CD8-positive, alpha-beta memory T cell (primary cell): ENCODE data around the gene GPC6. TPM values are rescaled to one million over a fixed set of nuclear protein-coding genes. Genes with fewer than 3 reads are reported as not detected.
A peak's percentile ranks its signal among the peaks of the same experiment; 100 is the strongest.

ENCODE experiments used
- CTCF ChIA-PET: fragments of 350-600 bp; sonication (Branson Sonifier 250); formaldehyde crosslinking; loops from one replicate; lab custom pipeline; 2021; ENCODE audit warnings: antibody characterized with exemption; lab: Charles Lee
- POLR2A ChIA-PET: fragments of 350-600 bp; sonication (Branson Sonifier 250); formaldehyde crosslinking; loops from one replicate; lab custom pipeline; 2021; ENCODE audit warnings: antibody characterized with exemption; lab: Charles Lee
- DNase-seq, 5 donors: peaks; one replicate each; pipeline versions ENCODE4 v3.0.0 to v3.0.0-alpha.2; 2020 to 2022; ENCODE audit warnings: mixed read lengths in 1 of 5
- H3K27ac ChIP-seq: one replicate; pipeline ENCODE4 v1.7.0; 2013; ENCODE audit warnings: low read depth, mild to moderate bottlenecking, low read length, moderate library complexity
- H3K27me3 ChIP-seq: 2 replicates; pipeline ENCODE4 v1.7.0; 2013; ENCODE audit warnings: low read length, mild to moderate bottlenecking; ENCODE audit not compliant: insufficient read depth, poor library complexity, severe bottlenecking
- H3K36me3 ChIP-seq: 2 replicates; pipeline ENCODE4 v1.7.0; 2013; ENCODE audit warnings: mild to moderate bottlenecking, low read length, moderate library complexity; ENCODE audit not compliant: insufficient read depth
- H3K4me1 ChIP-seq: 2 replicates; pipeline ENCODE4 v1.7.0; 2013; ENCODE audit warnings: mild to moderate bottlenecking, low read length, moderate library complexity; ENCODE audit not compliant: insufficient read depth
- H3K4me3 ChIP-seq: 2 replicates; pipeline ENCODE4 v1.7.0; 2013; ENCODE audit warnings: mild to moderate bottlenecking, low read length
- H3K9me3 ChIP-seq: 2 replicates; pipeline ENCODE4 v1.7.0; 2013; ENCODE audit warnings: mild to moderate bottlenecking, low read length
- H3K27ac Mint-ChIP-seq, 8 donors: one replicate each; pipeline ENCODE4 v1.8.0; 2020 to 2021; ENCODE audit warnings: mixed read lengths in 8 of 8, mild to moderate bottlenecking in 6 of 8, inconsistent platforms in 3 of 8, moderate library complexity in 3 of 8
- H3K27me3 Mint-ChIP-seq, 2 donors: one replicate each; pipeline ENCODE4 v1.8.0; 2020 to 2021; ENCODE audit warnings: mixed read lengths in 2 of 2, mild to moderate bottlenecking in 1 of 2, moderate library complexity in 1 of 2
- H3K36me3 Mint-ChIP-seq, 3 donors: one replicate each; pipeline ENCODE4 v1.8.0; 2020 to 2021; ENCODE audit warnings: mixed read lengths in 3 of 3, inconsistent platforms in 1 of 3, mild to moderate bottlenecking in 1 of 3
- H3K4me1 Mint-ChIP-seq, 3 donors: one replicate each; pipeline ENCODE4 v1.8.0; 2020 to 2021; ENCODE audit warnings: mixed read lengths in 3 of 3, inconsistent platforms in 1 of 3, mild to moderate bottlenecking in 1 of 3
- H3K4me3 Mint-ChIP-seq, 7 donors: one replicate each; pipeline ENCODE4 v1.8.0; 2020 to 2021; ENCODE audit warnings: mixed read lengths in 7 of 7, mild to moderate bottlenecking in 6 of 7, moderate library complexity in 4 of 7, inconsistent platforms in 2 of 7
- H3K9me3 Mint-ChIP-seq, 5 donors: one replicate each; pipeline ENCODE4 v1.8.0; 2020 to 2022; ENCODE audit warnings: mixed read lengths in 5 of 5, mild to moderate bottlenecking in 3 of 5, moderate library complexity in 2 of 5, inconsistent platforms in 1 of 5
- polyA plus RNA-seq: library from polyadenylated mRNA; unstranded; fragments of 300-500 nt; fragmentation: Illumina TruSeq; gene quantifications from one replicate; pipeline ENCODE4 v1.2.3, GENCODE V29; 2021
- total RNA-seq, 2 experiments: library from RNA; stranded (reverse); gene quantifications; one replicate each; pipeline ENCODE4 v1.2.3, GENCODE V29; 2021

GPC6 gene
- total and polyA plus RNA-seq, 3 experiments from 2014 or later: not detected

- Histone ChIP-seq H3K4me3 (no peak overlapping the region), H3K36me3 (no peaks in the 10 kb centered on the region), H3K4me1 (no peaks in the 10 kb centered on the region), H3K27me3 (no peaks in the 10 kb centered on the region), H3K27ac (no peak overlapping the region), H3K9me3 (no peaks in the 10 kb centered on the region)
- Mint-ChIP-seq H3K27me3 (peaks cover 1 to 16% of the 10 kb centered on the region in 2 donors), H3K27ac (peak overlapping the region in 1 of 8 donors; percentile 11), H3K36me3 (no peaks in the 10 kb centered on the region), H3K9me3 (peaks cover 0 to 5% (median 4%) of the 10 kb centered on the region in 5 donors), H3K4me1 (no peaks in the 10 kb centered on the region), H3K4me3 (no peak overlapping the region)
- POLR2A ChIA-PET: no interaction called here
- CTCF ChIA-PET: no interaction called here
- no peak for DNase-seq
These were observed 733.4 kb downstream of the GPC6 start for GRCh38 chr13:93959796-93960533.

- H3K4me3 Mint-ChIP-seq: no peak overlapping the region
- peaks cover 0 to 4% (median 0%) of the 10 kb centered on the region in 5 donors for H3K9me3 Mint-ChIP-seq
- POLR2A ChIA-PET: no interaction called here
- H3K4me1 ChIP-seq: no peaks in the 10 kb centered on the region
- no peak overlapping the region for H3K27ac Mint-ChIP-seq
- no peaks in the 10 kb centered on the region for H3K27me3 ChIP-seq
- CTCF ChIA-PET: no interaction called here
- no peaks in the 10 kb centered on the region for H3K36me3 ChIP-seq
- H3K27me3 Mint-ChIP-seq: peaks cover 1 to 34% of the 10 kb centered on the region in 2 donors
- no peaks in the 10 kb centered on the region for H3K4me1 Mint-ChIP-seq
- no peak overlapping the region for H3K27ac ChIP-seq
- no peaks in the 10 kb centered on the region for H3K9me3 ChIP-seq
- H3K36me3 Mint-ChIP-seq: no peaks in the 10 kb centered on the region
- H3K4me3 ChIP-seq: no peak overlapping the region
- DNase-seq: no peak
These were observed 736.9 kb downstream of the GPC6 start for GRCh38 chr13:93963266-93964145.

GRCh38 chr13:93964146-93964512 is 737.5 kb downstream of the GPC6 start:
- no peaks in the 10 kb centered on the region for H3K27me3 ChIP-seq
- no peak overlapping the region for H3K4me3 ChIP-seq
- H3K9me3 ChIP-seq: no peaks in the 10 kb centered on the region
- Mint-ChIP-seq H3K4me3 (no peak overlapping the region), H3K27ac (no peak overlapping the region), H3K9me3 (peaks cover 0 to 4% (median 0%) of the 10 kb centered on the region in 5 donors), H3K4me1 (no peaks in the 10 kb centered on the region), H3K27me3 (peaks cover 1 to 34% of the 10 kb centered on the region in 2 donors), H3K36me3 (no peaks in the 10 kb centered on the region)
- DNase-seq: no peak
- no peaks in the 10 kb centered on the region for H3K36me3 ChIP-seq
- no peaks in the 10 kb centered on the region for H3K4me1 ChIP-seq
- CTCF ChIA-PET: no interaction called here
- no peak overlapping the region for H3K27ac ChIP-seq
- POLR2A ChIA-PET: no interaction called here

- no peak overlapping the region for H3K27ac ChIP-seq
- Mint-ChIP-seq H3K27ac (no peak overlapping the region), H3K36me3 (no peaks in the 10 kb centered on the region), H3K27me3 (peaks cover 1 to 29% of the 10 kb centered on the region in 2 donors), H3K4me3 (no peak overlapping the region), H3K4me1 (no peaks in the 10 kb centered on the region), H3K9me3 (no peaks in the 10 kb centered on the region)
- H3K9me3 ChIP-seq: no peaks in the 10 kb centered on the region
- DNase-seq: no peak
- no peak overlapping the region for H3K4me3 ChIP-seq
- no peaks in the 10 kb centered on the region for H3K27me3 ChIP-seq
- no peaks in the 10 kb centered on the region for H3K4me1 ChIP-seq
- no peaks in the 10 kb centered on the region for H3K36me3 ChIP-seq
- POLR2A ChIA-PET: no interaction called here
- CTCF ChIA-PET: no interaction called here
These were observed 739.0 kb downstream of the GPC6 start for GRCh38 chr13:93965587-93965986.

- Histone ChIP-seq H3K27ac (no peak overlapping the region), H3K27me3 (no peaks in the 10 kb centered on the region), H3K4me1 (no peaks in the 10 kb centered on the region), H3K36me3 (no peaks in the 10 kb centered on the region), H3K9me3 (no peaks in the 10 kb centered on the region), H3K4me3 (no peak overlapping the region)
- ChIA-PET POLR2A (no interaction called here), CTCF (no interaction called here)
- H3K4me1 Mint-ChIP-seq: no peaks in the 10 kb centered on the region
- DNase-seq: no peak
- H3K27me3 Mint-ChIP-seq: peaks cover 0 to 29% of the 10 kb centered on the region in 2 donors
- no peaks in the 10 kb centered on the region for H3K9me3 Mint-ChIP-seq
- H3K4me3 Mint-ChIP-seq: no peak overlapping the region
- no peaks in the 10 kb centered on the region for H3K36me3 Mint-ChIP-seq
- H3K27ac Mint-ChIP-seq: no peak overlapping the region
These were observed 739.8 kb downstream of the GPC6 start for GRCh38 chr13:93966267-93966936.

GRCh38 chr13:93967286-93967685 is 740.7 kb downstream of the GPC6 start:
- Mint-ChIP-seq H3K9me3 (no peaks in the 10 kb centered on the region), H3K36me3 (no peaks in the 10 kb centered on the region)
- CTCF ChIA-PET: no interaction called here

GRCh38 chr13:93975242-93975641 is 748.6 kb downstream of the GPC6 start:
- POLR2A ChIA-PET: no interaction called here
- CTCF ChIA-PET: no interaction called here
- Histone ChIP-seq H3K27ac (no peak overlapping the region), H3K36me3 (no peaks in the 10 kb centered on the region), H3K27me3 (no peaks in the 10 kb centered on the region), H3K4me1 (no peaks in the 10 kb centered on the region), H3K4me3 (no peak overlapping the region), H3K9me3 (no peaks in the 10 kb centered on the region)
- Mint-ChIP-seq H3K4me3 (no peak overlapping the region), H3K9me3 (no peaks in the 10 kb centered on the region), H3K36me3 (no peaks in the 10 kb centered on the region), H3K27ac (no peak overlapping the region), H3K27me3 (peaks cover 0 to 15% of the 10 kb centered on the region in 2 donors), H3K4me1 (no peaks in the 10 kb centered on the region)
- no peak for DNase-seq

More at GRCh38 chr13:93967286-93967685, 740.7 kb downstream of the GPC6 start:
- Histone ChIP-seq H3K4me1 (no peaks in the 10 kb centered on the region), H3K36me3 (no peaks in the 10 kb centered on the region), H3K4me3 (no peak overlapping the region), H3K9me3 (no peaks in the 10 kb centered on the region), H3K27me3 (no peaks in the 10 kb centered on the region), H3K27ac (no peak overlapping the region)
- H3K4me1 Mint-ChIP-seq: no peaks in the 10 kb centered on the region
- no peak overlapping the region for H3K27ac Mint-ChIP-seq
- POLR2A ChIA-PET: no interaction called here
- H3K4me3 Mint-ChIP-seq: no peak overlapping the region
- peaks cover 0 to 29% of the 10 kb centered on the region in 2 donors for H3K27me3 Mint-ChIP-seq
- no peak for DNase-seq

- H3K27ac ChIP-seq: no peak overlapping the region
- H3K4me3 ChIP-seq: no peak overlapping the region
- Mint-ChIP-seq H3K27me3 (peaks cover 0 to 15% of the 10 kb centered on the region in 2 donors), H3K4me1 (no peaks in the 10 kb centered on the region), H3K4me3 (no peak overlapping the region), H3K9me3 (no peaks in the 10 kb centered on the region), H3K27ac (no peak overlapping the region), H3K36me3 (no peaks in the 10 kb centered on the region)
- H3K27me3 ChIP-seq: no peaks in the 10 kb centered on the region
- ChIA-PET CTCF (no interaction called here), POLR2A (no interaction called here)
- DNase-seq: no peak
- H3K9me3 ChIP-seq: no peaks in the 10 kb centered on the region
- no peaks in the 10 kb centered on the region for H3K4me1 ChIP-seq
- no peaks in the 10 kb centered on the region for H3K36me3 ChIP-seq
These were observed 749.9 kb downstream of the GPC6 start for GRCh38 chr13:93976528-93976927.
